Measurements from ENCODE around the gene DBNL. TPM values are rescaled to one million over a fixed set of nuclear protein-coding genes. Genes with fewer than 3 reads are reported as not detected.

DBNL gene
- total RNA-seq, 1 donor from 2014 or later, result 85.0 TPM

- Mint-ChIP-seq H3K36me3 (ENCODE audit: low read depth, unreplicated experiment) (peaks cover 14% of the 10 kb centered on the region), H3K27me3 (ENCODE audit: low read depth, unreplicated experiment) (no peaks in the 10 kb centered on the region), H3K4me3 (ENCODE audit: unreplicated experiment) (peak overlapping the region; percentile 87), H3K9me3 (ENCODE audit: unreplicated experiment) (no peaks in the 10 kb centered on the region), H3K4me1 (ENCODE audit: low read depth, unreplicated experiment) (peaks cover 15% of the 10 kb centered on the region), H3K27ac (ENCODE audit: unreplicated experiment) (peak overlapping the region; percentile 38)
- Histone ChIP-seq H3K4me3 (ENCODE audit: insufficient read depth, low read depth, low read length) (peak overlapping the region; percentile 75), H3K27me3 (ENCODE audit: insufficient read depth, low read length) (no peaks in the 10 kb centered on the region), H3K9me3 (ENCODE audit: insufficient read depth, low read depth, low read length) (no peaks in the 10 kb centered on the region), H3K36me3 (ENCODE audit: insufficient read depth, low read length) (peaks cover 17% of the 10 kb centered on the region), H3K4me2 (ENCODE audit: low read length) (peak overlapping the region; percentile 89), H3K9ac (ENCODE audit: low read length) (peak overlapping the region; percentile 85), H3K27ac (ENCODE audit: low read depth, low read length) (no peak overlapping the region), H4K20me1 (ENCODE audit: insufficient read depth, low read length) (no peaks in the 10 kb centered on the region), H3K79me2 (ENCODE audit: insufficient read depth, low read length) (peaks cover 15% of the 10 kb centered on the region), H3K4me1 (ENCODE audit: insufficient read depth, low read length) (peaks cover 15% of the 10 kb centered on the region), H2AFZ (ENCODE audit: low read depth, low read length) (no peak overlapping the region)
- no peak for TF ChIP-seq EZH2 (IDR thresholded peaks at IDR 0.05; ENCODE audit: insufficient read depth, low read length)
- TF ChIP-seq CTCF (IDR thresholded peaks at IDR 0.05; ENCODE audit: insufficient read depth, low read depth, low read length), result no peak
- FAIRE-seq, result no peak
- no peak for DNase-seq (ENCODE audit: low read depth)
Observed at GRCh38 chr7:44081266-44081748, 36.8 kb downstream of the DBNL start.

GRCh38 chr7:44082541-44083207 lies 38.2 kb downstream of the DBNL start:
- H3K27me3 Mint-ChIP-seq (ENCODE audit: low read depth, unreplicated experiment), result no peaks in the 10 kb centered on the region
- peaks cover 19% of the 10 kb centered on the region for H3K4me1 Mint-ChIP-seq (ENCODE audit: low read depth, unreplicated experiment)
- Histone ChIP-seq H3K27me3 (ENCODE audit: insufficient read depth, low read length) (no peaks in the 10 kb centered on the region), H2AFZ (ENCODE audit: low read depth, low read length) (peak overlapping the region; percentile 83), H3K4me2 (ENCODE audit: low read length) (peak overlapping the region; percentile 89), H3K4me3 (ENCODE audit: insufficient read depth, low read depth, low read length) (peak overlapping the region; percentile 60), H3K9me3 (ENCODE audit: insufficient read depth, low read depth, low read length) (no peaks in the 10 kb centered on the region), H3K79me2 (ENCODE audit: insufficient read depth, low read length) (peaks cover 15% of the 10 kb centered on the region), H3K36me3 (ENCODE audit: insufficient read depth, low read length) (peaks cover 13% of the 10 kb centered on the region), H4K20me1 (ENCODE audit: insufficient read depth, low read length) (no peaks in the 10 kb centered on the region), H3K9ac (ENCODE audit: low read length) (peak overlapping the region; percentile 81), H3K4me1 (ENCODE audit: insufficient read depth, low read length) (peaks cover 20% of the 10 kb centered on the region), H3K27ac (ENCODE audit: low read depth, low read length) (peak overlapping the region; percentile 76)
- no peak for TF ChIP-seq CTCF (IDR thresholded peaks at IDR 0.05; ENCODE audit: insufficient read depth, low read depth, low read length)
- TF ChIP-seq EZH2 (IDR thresholded peaks at IDR 0.05; ENCODE audit: insufficient read depth, low read length), result no peak
- H3K4me3 Mint-ChIP-seq (ENCODE audit: unreplicated experiment), result peak overlapping the region; percentile 83
- H3K27ac Mint-ChIP-seq (ENCODE audit: unreplicated experiment), result no peak overlapping the region
- H3K9me3 Mint-ChIP-seq (ENCODE audit: unreplicated experiment), result no peaks in the 10 kb centered on the region
- DNase-seq (ENCODE audit: low read depth) (peak; percentile 96), FAIRE-seq (peak; percentile 50)
- H3K36me3 Mint-ChIP-seq (ENCODE audit: low read depth, unreplicated experiment), result peaks cover 8% of the 10 kb centered on the region

GRCh38 chr7:44083796-44084195 lies 39.3 kb downstream of the DBNL start:
- FAIRE-seq (no peak), DNase-seq (ENCODE audit: low read depth) (no peak)
- no peak overlapping the region for H3K27ac Mint-ChIP-seq (ENCODE audit: unreplicated experiment)
- H3K9ac ChIP-seq (ENCODE audit: low read length), result no peak overlapping the region
- H3K9me3 Mint-ChIP-seq (ENCODE audit: unreplicated experiment), result no peaks in the 10 kb centered on the region
- no peak overlapping the region for H3K27ac ChIP-seq (ENCODE audit: low read depth, low read length)
- peaks cover 15% of the 10 kb centered on the region for H3K79me2 ChIP-seq (ENCODE audit: insufficient read depth, low read length)
- no peaks in the 10 kb centered on the region for H3K27me3 Mint-ChIP-seq (ENCODE audit: low read depth, unreplicated experiment)
- no peak overlapping the region for H3K4me3 Mint-ChIP-seq (ENCODE audit: unreplicated experiment)
- H3K36me3 ChIP-seq (ENCODE audit: insufficient read depth, low read length), result peaks cover 4% of the 10 kb centered on the region
- H2AFZ ChIP-seq (ENCODE audit: low read depth, low read length), result no peak overlapping the region
- no peak overlapping the region for H3K4me3 ChIP-seq (ENCODE audit: insufficient read depth, low read depth, low read length)
- no peak overlapping the region for H3K4me2 ChIP-seq (ENCODE audit: low read length)
- peaks cover 27% of the 10 kb centered on the region for H3K4me1 Mint-ChIP-seq (ENCODE audit: low read depth, unreplicated experiment)
- H3K27me3 ChIP-seq (ENCODE audit: insufficient read depth, low read length), result no peaks in the 10 kb centered on the region
- peaks cover 4% of the 10 kb centered on the region for H3K36me3 Mint-ChIP-seq (ENCODE audit: low read depth, unreplicated experiment)
- H3K9me3 ChIP-seq (ENCODE audit: insufficient read depth, low read depth, low read length), result no peaks in the 10 kb centered on the region
- peaks cover 31% of the 10 kb centered on the region for H3K4me1 ChIP-seq (ENCODE audit: insufficient read depth, low read length)
- no peak for TF ChIP-seq EZH2 (IDR thresholded peaks at IDR 0.05; ENCODE audit: insufficient read depth, low read length)
- TF ChIP-seq CTCF (IDR thresholded peaks at IDR 0.05; ENCODE audit: insufficient read depth, low read depth, low read length), result no peak
- H4K20me1 ChIP-seq (ENCODE audit: insufficient read depth, low read length), result no peaks in the 10 kb centered on the region

Data from astrocyte (in vitro differentiated cells and primary cell).